ENCODE data around the gene LLGL1.

LLGL1 gene

DNA sequence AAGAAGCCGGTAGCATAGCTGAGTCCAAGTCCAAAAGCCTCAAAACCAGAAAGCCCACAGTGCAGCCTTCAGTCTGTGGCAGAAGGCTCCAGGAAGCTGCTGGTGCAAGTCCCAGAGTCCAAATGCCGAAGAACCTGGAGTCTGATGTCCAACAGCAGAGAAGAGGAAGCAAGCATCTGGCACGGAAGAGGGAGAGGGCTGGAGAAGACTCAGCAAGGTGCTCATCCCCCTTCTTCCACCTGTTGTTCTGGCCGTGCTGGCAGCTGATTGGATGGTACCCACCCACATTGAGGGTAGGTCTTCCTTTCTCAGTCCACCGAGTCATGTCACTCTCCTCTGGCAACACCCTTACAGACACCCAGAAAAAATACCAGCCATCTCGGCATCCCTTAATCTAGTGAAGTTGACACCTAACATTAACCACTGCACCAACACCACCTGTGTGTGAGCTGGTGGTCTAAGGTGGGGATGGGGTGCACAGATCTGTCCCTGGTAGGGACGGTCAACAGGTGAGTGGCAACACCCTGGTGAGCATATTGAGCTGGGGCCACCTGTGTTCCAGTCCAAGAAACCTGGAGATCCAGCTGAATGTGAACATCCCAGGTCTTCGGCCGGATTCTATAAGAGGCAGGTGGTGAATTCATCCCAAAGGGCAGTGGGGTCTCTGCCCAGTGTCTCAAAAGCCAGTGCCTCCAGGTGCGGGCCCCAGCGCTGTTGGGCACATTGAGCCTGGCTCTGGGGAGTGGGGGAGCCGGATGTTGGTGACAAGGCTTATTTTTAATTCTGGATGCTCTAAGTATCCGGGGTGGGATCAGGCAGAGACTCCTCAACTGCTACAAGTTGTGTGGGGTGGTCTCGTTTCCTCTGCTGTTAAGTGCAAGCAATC, 44.9 kb downstream of the LLGL1 start:
- DNase-seq (ENCODE audit: low spot score): no peak

DNA sequence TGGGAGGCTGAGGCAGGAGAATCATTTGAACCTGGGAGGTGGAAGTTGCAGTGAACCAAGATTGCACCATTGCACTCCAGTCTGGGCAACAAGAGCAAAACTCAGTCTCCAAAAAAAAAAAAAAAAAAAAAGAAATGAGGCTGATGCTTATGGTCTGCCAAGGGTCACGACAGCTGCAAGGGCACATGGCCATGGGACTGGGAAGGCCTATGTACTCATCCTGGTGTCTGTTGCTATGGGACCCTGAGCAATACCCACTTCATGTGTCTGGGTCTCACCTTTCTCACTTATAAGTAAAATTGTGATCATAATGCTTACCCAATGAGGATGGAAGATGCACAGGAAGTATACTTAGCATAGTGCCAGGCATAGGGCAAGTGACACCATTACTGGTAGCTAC, 51.6 kb downstream of the LLGL1 start:
- DNase-seq (ENCODE audit: low spot score): no peak

DNA sequence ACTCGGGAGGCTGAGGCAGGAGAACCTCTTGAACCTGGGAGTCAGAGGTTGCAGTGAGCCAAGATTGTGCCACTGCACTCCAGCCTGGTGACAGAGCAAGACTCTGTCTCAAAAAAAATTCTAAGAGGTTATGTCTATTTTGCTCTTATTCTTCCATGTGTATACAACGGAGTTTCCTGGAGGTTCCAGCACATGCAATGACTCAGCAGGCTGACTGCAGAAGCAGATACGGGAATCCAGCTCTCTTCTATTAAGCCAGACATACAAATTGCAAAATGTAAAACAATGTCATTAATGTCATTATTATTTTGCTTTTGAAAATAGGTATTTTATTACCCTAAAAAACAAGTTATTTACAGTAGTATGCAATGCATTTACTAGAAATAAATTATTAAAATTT, 53.4 kb downstream of the LLGL1 start:
- no peak for DNase-seq (ENCODE audit: low spot score)

DNA sequence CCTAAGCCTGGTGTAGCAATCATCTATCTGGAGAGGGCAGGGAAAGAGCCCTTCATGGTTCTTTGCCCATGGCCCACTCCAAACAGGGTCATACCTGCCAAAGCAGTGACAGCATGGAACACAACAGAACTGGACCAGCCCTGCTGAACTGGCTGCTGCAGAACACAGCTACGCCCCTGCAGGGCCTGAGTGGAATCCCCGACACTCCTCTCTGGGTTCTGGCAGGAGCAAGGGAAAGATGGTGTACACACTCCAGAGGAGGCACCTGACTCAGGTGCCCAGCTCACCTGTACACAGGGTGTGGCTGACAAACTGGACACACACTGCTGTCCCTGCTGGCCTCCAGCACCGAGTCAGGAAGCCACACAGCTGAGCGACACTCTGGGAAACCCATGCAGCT, 54.8 kb downstream of the LLGL1 start:
- no peak for DNase-seq (ENCODE audit: low spot score)

DNA sequence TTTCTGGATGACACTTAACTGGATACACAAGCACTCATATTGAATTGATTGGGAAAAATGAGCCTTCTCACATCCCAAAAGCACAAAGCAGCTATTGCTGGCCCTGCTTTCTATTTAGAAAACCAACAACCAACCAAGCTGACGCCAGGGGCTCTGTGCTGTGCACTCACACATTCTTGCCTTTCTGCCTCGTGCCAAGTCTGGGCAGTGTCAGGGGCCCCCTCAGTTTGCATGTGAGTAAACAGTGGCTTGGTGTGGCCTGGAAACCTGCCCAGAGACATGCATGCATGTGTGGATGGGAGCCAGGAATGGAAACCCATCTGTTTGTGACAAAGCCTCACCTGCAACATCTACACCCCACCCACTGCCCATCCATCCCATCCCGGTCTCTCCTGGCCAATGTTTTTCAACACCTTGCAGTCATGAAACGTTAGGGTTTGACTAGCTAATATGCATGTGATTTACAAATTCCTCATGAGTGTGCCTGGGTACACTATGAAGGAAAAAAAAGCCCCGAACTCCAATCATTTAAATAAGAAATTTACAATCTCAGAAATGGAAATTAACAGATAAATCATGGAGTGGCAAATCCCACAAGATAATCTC, 55.4 kb downstream of the LLGL1 start:
- DNase-seq (ENCODE audit: low spot score): no peak

DNA sequence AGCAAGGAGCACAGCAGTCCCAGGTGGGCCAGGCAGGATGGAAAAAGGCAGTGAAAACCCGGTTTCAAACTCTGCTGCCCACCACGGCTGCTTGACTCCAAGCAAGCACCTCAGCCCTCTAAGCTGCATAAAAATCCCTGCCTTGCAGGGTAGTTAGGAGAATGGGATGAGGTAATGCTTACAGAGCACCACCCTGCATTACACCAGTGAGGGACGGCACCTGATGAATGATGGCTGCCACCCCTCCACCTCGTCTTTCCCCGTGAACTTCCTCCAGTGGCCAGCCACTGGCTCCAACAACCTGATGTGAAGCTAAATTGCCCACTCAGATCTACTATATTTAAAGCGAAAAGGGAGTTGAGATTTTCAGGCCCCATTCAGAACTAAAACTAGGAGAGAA, 56.4 kb downstream of the LLGL1 start:
- no peak for DNase-seq (ENCODE audit: low spot score)

DNA sequence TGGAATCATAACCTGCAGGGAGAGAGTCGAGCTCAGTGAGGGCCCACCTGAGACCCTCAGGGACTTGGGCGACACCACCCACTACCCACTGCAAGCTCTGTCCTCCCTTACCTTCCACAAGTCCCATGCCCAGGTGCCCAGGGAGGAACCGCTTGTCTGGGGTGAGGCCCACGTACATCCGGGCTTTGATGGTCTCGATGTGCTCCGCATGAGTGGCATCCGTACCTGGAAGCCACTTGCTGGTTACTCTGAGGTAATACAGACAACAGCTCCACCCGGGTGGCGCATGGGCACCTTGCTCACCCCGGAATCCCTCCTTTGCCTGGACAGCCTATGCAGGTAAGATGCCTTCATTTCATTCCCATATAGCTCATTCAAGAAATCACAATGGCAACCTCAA, 59.9 kb downstream of the LLGL1 start:
- no peak for DNase-seq (ENCODE audit: low spot score)

DNA sequence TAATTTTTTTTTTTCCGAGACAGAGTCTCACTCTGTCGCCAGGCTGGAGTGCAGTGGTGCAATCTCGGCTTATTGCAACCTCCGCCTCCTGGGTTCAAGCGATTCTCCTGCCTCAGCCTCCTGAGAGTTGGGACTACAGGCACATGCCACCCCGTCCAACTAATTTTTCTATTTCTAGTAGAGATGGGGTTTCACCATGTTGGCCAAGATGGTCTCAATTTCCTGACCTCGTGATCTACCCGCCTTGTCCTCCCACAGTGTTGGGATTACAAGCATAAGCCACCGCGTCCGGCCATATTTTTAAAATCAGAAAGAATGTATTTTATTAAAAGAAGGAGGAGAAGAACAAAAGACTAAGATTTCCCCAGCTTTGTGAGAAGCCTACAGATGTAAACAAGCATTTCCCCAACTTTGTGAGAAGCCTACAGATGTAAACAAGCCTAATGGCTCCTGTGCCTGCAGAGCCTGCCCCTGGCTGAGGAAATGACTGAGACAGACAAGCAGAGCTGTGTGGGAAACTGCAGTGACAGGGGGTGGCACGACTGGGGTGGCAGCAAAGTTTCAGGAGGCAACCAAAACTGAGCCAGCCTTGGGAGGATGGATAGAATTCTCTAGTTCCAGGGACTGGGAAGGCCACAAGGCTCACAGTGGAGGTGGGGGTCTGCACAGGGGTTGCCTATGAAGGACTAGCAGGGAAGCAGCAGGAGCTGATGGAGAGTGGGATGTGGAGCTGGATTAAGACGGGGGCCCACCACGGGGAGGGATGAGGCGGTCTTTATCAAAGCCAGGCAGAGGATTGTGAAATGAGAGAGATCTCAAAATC, 66.5 kb downstream of the LLGL1 start:
- no peak for DNase-seq (ENCODE audit: low spot score)
